Measurements from ENCODE around the gene VWF. TPM values are rescaled to one million over a fixed set of nuclear protein-coding genes. Genes with fewer than 3 reads are reported as not detected.

The VWF gene
- polyA plus RNA-seq, 3 donors from 2014 or later: 0.10 to 0.16 TPM; not detected in 1

DNA sequence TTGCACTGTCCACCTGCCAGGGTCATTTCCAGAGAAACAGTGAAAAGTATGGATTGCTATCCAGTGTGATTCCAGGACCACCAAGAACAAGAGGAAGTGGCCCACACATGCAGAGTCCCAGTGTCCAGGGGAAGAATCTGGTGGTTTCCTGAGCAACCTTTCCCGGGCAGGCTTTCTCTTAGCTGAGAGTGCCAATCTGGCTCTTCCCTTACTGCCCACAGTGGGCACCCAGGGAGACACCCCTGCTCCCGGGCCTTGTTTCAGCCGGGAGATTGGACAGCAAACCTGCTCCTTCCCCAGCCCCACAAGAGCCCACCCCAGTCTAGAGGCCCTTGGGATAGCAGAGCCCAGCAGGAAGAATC lies 62.1 kb downstream of the VWF start:
- no peaks in the 10 kb centered on the region for H3K36me3 Mint-ChIP-seq
- H3K27ac Mint-ChIP-seq: no peak overlapping the region
- no peak for DNase-seq
- H3K27me3 Mint-ChIP-seq (ENCODE audit: low read depth in 3 of 3): peaks cover 0 to 5% (median 3%) of the 10 kb centered on the region in 3 donors
- H3K4me1 Mint-ChIP-seq: peaks cover 0 to 5% of the 10 kb centered on the region in 2 donors
- no peak overlapping the region for H3K4me3 Mint-ChIP-seq
- H3K9me3 Mint-ChIP-seq: no peaks in the 10 kb centered on the region

DNA sequence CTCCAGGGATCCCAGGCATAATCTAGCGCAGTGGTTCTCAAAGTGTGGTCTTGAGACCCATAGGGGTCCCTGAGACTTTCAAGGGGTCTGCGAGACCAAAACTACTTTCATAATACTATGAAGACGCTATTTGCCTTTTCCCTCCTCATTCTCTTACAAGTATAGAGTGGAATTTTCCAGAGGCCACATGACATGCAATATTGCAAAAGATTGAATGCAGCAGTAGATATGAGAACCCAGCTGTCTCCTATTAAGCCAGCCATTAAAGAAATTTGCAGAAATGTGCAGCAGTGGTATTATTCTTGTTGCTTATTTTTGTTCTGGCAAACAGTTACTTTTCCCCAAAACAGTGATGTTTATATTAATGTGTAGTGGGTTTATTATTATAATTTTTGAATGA lies 62.8 kb downstream of the VWF start:
- no peaks in the 10 kb centered on the region for H3K36me3 Mint-ChIP-seq
- H3K4me1 Mint-ChIP-seq: no peaks in the 10 kb centered on the region
- peaks cover 0 to 5% (median 2%) of the 10 kb centered on the region in 3 donors for H3K27me3 Mint-ChIP-seq (ENCODE audit: low read depth in 3 of 3)
- no peak for DNase-seq
- H3K9me3 Mint-ChIP-seq: no peaks in the 10 kb centered on the region
- no peak overlapping the region for H3K27ac Mint-ChIP-seq
- H3K4me3 Mint-ChIP-seq: no peak overlapping the region

GRCh38 chr12:6059860-6060565 lies 64.5 kb downstream of the VWF start:
- peaks cover 0 to 7% (median 4%) of the 10 kb centered on the region in 3 donors for H3K27me3 Mint-ChIP-seq (ENCODE audit: low read depth in 3 of 3)
- H3K4me1 Mint-ChIP-seq: peaks cover 0 to 6% of the 10 kb centered on the region in 2 donors
- H3K27ac Mint-ChIP-seq: no peak overlapping the region

DNA sequence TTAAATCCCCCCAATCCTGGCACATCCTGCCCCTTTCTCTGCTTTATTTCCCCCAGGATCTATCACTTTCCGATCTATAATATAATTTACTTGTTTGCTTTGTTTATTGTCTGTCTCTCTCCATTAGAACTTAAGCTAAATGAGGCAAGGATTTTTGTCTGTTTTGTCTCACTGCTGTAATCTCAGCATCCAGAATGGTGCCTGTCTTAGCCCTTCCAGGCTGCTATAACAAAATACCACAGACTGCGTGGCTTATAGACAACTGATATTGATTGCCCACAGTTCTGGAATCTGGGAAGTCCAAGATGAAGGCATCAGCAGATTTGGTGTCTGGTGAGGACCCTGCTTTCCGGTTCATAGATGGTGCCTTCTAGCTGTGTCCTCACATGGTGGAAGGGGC lies 65.2 kb downstream of the VWF start:
- Mint-ChIP-seq H3K36me3 (no peaks in the 10 kb centered on the region), H3K4me3 (no peak overlapping the region), H3K4me1 (peaks cover 0 to 6% of the 10 kb centered on the region in 2 donors), H3K9me3 (no peaks in the 10 kb centered on the region), H3K27ac (no peak overlapping the region), H3K27me3 (ENCODE audit: low read depth in 3 of 3) (peaks cover 0 to 7% (median 2%) of the 10 kb centered on the region in 3 donors)
- DNase-seq: no peak

More at GRCh38 chr12:6059860-6060565, 64.5 kb downstream of the VWF start:
- H3K36me3 Mint-ChIP-seq: no peaks in the 10 kb centered on the region
- DNase-seq: no peak
- H3K4me3 Mint-ChIP-seq: no peak overlapping the region
- H3K9me3 Mint-ChIP-seq: no peaks in the 10 kb centered on the region

- Mint-ChIP-seq H3K4me3 (no peak overlapping the region), H3K27ac (no peak overlapping the region), H3K36me3 (no peaks in the 10 kb centered on the region), H3K9me3 (no peaks in the 10 kb centered on the region), H3K4me1 (peaks cover 0 to 6% of the 10 kb centered on the region in 2 donors), H3K27me3 (ENCODE audit: low read depth in 3 of 3) (peaks cover 0 to 5% (median 2%) of the 10 kb centered on the region in 3 donors)
- no peak for DNase-seq
These were observed 65.8 kb downstream of the VWF start for GRCh38 chr12:6058481-6059161.

- Mint-ChIP-seq H3K4me3 (no peak overlapping the region), H3K9me3 (no peaks in the 10 kb centered on the region), H3K36me3 (no peaks in the 10 kb centered on the region), H3K27ac (no peak overlapping the region), H3K27me3 (ENCODE audit: low read depth in 3 of 3) (peaks cover 0 to 5% (median 2%) of the 10 kb centered on the region in 3 donors), H3K4me1 (peaks cover 0 to 6% of the 10 kb centered on the region in 2 donors)
- DNase-seq: no peak
These were observed 66.8 kb downstream of the VWF start for GRCh38 chr12:6057700-6058099.

- H3K36me3 Mint-ChIP-seq: no peaks in the 10 kb centered on the region
- H3K4me1 Mint-ChIP-seq: peaks cover 0 to 6% of the 10 kb centered on the region in 2 donors
- peaks cover 0 to 5% (median 4%) of the 10 kb centered on the region in 3 donors for H3K27me3 Mint-ChIP-seq (ENCODE audit: low read depth in 3 of 3)
- H3K27ac Mint-ChIP-seq: no peak overlapping the region
- peak overlapping the region in 2 of 5 donors; percentile 18 to 35 for H3K4me3 Mint-ChIP-seq
- no peak for DNase-seq
- H3K9me3 Mint-ChIP-seq: no peaks in the 10 kb centered on the region
These were observed 67.8 kb downstream of the VWF start for GRCh38 chr12:6056406-6057240.

GRCh38 chr12:6053541-6053940 lies 70.9 kb downstream of the VWF start:
- DNase-seq: no peak
- Mint-ChIP-seq H3K9me3 (peaks cover 0 to 1% (median 0%) of the 10 kb centered on the region in 6 donors), H3K36me3 (no peaks in the 10 kb centered on the region), H3K4me3 (no peak overlapping the region), H3K27me3 (ENCODE audit: low read depth in 3 of 3) (peaks cover 0 to 6% (median 4%) of the 10 kb centered on the region in 3 donors), H3K4me1 (peaks cover 0 to 6% of the 10 kb centered on the region in 2 donors), H3K27ac (no peak overlapping the region)

DNA sequence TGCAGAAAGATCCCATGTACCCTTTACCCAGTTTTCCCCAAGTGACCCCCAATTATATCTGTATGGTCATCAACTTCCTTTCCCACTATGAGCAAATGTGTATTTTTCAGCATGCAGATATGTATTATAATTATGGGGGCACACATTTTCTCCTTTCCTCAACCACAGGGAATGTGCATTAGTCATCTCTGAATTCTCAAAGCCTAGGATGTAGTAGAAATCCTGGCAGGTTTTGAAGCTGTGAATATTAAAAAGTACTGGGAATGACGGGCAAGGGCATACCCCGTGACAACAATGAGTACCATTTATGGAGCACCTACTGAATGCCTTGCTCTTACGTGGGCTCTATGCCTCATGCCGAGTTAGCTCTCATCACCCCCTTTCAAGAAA lies 71.5 kb downstream of the VWF start:
- Mint-ChIP-seq H3K9me3 (peaks cover 0 to 1% (median 0%) of the 10 kb centered on the region in 6 donors), H3K27ac (no peak overlapping the region), H3K4me3 (no peak overlapping the region), H3K27me3 (ENCODE audit: low read depth in 3 of 3) (peaks cover 0 to 6% (median 4%) of the 10 kb centered on the region in 3 donors), H3K36me3 (no peaks in the 10 kb centered on the region), H3K4me1 (peaks cover 0 to 6% of the 10 kb centered on the region in 2 donors)
- no peak for DNase-seq

DNA sequence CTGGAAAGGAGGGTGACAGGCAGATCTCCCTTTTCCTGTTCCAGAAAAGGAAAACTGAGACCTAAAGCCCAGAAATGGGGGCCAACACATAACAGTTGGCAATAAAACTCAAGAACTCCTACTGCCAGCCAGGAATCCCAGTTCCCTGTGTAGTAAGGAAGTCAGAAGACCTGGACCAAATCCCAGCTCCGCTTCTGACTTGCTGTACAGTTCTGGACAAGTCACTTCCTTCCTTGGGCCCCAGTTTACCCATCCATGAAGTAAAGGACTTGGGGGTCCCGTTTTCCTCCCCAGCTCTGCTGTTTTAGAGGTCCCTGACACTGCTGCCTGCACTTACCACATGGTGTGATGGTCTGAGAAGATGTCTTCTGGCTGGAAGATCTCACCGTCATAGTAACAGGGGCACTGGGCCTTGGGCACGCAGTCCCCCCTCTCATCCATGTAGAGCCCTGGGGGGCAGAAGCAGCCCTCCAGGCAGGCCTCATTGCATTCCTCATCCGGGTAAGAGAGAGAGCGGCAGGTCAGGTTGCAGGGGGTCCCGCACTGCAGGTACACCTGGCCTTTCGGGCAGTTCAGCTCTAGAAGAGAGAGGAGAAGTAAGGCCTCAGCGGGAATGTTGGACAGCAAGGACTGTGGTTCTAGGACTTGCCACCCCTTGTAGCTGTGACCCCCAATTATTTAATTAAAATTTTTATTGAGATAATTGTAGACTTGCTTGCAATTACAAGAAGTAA lies 72.1 kb downstream of the VWF start:
- DNase-seq: no peak
- Mint-ChIP-seq H3K4me3 (no peak overlapping the region), H3K27ac (no peak overlapping the region), H3K27me3 (ENCODE audit: low read depth in 3 of 3) (peaks cover 0 to 6% (median 4%) of the 10 kb centered on the region in 3 donors), H3K36me3 (no peaks in the 10 kb centered on the region), H3K9me3 (peaks cover 0 to 1% (median 0%) of the 10 kb centered on the region in 6 donors), H3K4me1 (peaks cover 0 to 6% of the 10 kb centered on the region in 2 donors)

GRCh38 chr12:6049992-6050391 lies 74.5 kb downstream of the VWF start:
- Mint-ChIP-seq H3K27ac (peak overlapping the region in 3 of 6 donors; percentile 4 to 35 (median 6)), H3K36me3 (no peaks in the 10 kb centered on the region), H3K4me1 (no peaks in the 10 kb centered on the region), H3K9me3 (peaks cover 0 to 1% (median 0%) of the 10 kb centered on the region in 6 donors), H3K4me3 (no peak overlapping the region), H3K27me3 (ENCODE audit: low read depth in 3 of 3) (peaks cover 2 to 4% (median 2%) of the 10 kb centered on the region in 3 donors)
- no peak for DNase-seq

DNA sequence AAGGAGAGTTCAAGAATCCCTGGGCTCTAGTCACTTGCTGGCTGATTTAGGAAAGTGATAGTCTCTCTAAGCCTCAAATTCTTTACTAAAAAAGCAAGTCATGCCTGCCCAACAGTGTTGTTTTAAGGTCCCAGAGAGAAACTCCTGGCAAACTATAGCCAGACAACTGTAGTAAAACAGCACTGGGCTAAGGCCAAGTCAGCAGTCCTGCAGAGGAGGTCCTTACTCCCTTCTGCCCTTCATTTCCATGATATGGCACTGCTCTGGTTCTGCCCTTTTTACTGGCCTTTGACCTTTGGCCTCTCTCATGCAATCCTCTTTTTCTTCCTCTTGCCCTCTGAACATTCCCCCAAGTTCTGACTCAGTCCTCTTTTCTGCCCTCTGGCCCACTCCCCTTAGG lies 74.9 kb downstream of the VWF start:
- Mint-ChIP-seq H3K4me3 (no peak overlapping the region), H3K27ac (peak overlapping the region in 1 of 6 donors; percentile 6), H3K27me3 (ENCODE audit: low read depth in 3 of 3) (peaks cover 2 to 4% (median 2%) of the 10 kb centered on the region in 3 donors), H3K4me1 (no peaks in the 10 kb centered on the region), H3K36me3 (no peaks in the 10 kb centered on the region), H3K9me3 (peaks cover 0 to 1% (median 0%) of the 10 kb centered on the region in 6 donors)
- DNase-seq: no peak

All from immature natural killer cell (primary cell).